UCSD-AML1 (cell line): Measurements from ENCODE around the gene NHSL2.
"Not testable (repeated sequence)": the region's sequence is repeated elsewhere in the genome, so short reads cannot be mapped to it uniquely, and the experiment has no call there.

Experiments used
- DNase-seq: peaks from one replicate; lab custom pipeline; 2025; ENCODE audit not compliant: unreplicated experiment; lab: John Stamatoyannopoulos, UW

The NHSL2 gene

GRCh38 chrX:71910643-71910985, at the start of gene NHSL2:
Gene NHSL2 (plus strand): TSS chrX:71910845.
- DNase-seq: no peak

GRCh38 chrX:71867680-71868079, 43.0 kb upstream of the NHSL2 start:
- no peak for DNase-seq

GRCh38 chrX:71869566-71869965, 41.1 kb upstream of the NHSL2 start:
- DNase-seq: not testable (repeated sequence)

- peak; percentile 36 for DNase-seq
These were observed 40.2 kb upstream of the NHSL2 start for GRCh38 chrX:71870208-71871098.

DNA sequence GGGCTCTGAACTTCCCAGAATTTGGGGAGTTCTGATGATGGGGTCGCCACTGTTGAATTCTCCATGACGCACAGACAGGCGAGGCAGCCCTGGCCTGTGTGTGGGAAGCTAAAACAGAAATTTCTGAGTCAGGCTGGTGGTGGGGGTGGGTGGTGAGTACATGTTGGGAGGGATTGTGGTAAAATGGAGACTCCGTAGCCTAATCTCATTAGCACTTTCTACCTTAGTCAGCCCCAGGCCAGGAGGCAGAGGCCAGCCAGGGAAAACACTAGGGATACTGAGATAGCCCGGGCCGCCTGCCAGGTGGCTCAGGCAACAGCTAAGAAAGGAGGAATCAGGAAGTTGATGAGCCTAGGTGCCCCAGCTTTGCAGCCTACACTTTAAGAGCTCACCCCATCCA, 39.3 kb upstream of the NHSL2 start:
- no peak for DNase-seq

DNA sequence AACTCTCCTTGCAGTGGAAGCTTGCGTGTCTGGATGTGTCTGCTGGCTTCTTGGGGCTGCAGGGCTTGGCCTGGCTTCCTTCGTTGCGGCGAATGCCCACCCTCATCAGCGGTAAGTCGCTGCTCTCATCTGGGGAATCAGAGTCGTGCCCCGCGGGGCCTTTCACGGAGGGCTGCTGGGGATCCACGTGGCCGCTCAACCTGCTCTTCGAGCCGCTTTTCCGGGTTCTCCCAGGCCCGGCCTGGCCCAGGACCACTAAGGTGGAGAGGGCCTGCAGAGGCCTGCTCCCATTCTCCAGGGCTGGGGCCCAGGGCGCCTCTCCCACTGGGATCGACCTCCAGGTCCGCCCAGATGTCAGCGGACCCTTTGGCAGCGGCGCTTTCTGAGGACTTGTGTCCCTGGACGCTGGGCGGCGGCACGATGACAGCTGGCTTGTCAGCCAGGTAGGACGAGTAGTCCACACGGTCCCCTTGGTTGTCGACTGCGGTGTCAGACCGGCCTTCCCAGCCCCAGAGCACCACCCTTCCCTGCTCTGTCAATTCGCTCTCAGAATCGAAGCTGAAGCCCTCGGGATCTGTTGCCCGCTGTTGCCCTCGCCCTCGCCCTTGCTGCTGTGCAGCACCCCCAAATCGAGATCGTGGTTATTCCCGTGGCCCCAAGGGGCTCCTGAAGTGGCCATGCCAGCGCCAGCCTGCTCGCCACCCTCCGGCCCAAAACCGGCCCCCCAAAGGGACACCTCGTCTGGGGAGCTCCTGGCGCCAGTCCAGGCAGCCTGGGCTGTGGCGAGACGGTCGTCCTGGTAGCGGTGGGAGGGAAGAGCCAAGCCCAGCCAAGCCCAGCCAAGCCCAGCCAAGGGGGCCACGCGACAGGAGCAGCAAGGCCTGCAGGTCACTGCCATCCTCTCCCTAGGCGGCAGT, 37.8 kb upstream of the NHSL2 start:
- DNase-seq: no peak

DNA sequence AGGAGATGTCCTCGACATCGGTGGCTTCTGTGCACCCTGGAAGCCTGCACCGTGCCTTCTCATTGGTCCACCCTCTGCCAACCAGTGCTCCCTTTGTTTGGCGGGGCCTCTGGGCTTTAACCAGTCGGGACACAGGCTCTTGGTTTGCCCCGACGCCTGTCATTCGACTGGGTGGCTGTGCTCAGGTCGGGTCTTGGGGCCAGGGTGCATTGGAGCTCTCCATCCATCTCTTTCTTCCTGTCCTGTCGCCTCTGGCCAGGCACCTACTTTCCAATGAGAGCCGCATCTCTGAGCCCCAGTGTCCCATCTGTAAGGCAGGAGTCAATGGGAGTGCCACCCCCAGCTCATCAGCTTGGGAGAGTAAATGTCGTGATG, 37.2 kb upstream of the NHSL2 start:
- DNase-seq: no peak

GRCh38 chrX:71876841-71877240, 33.8 kb upstream of the NHSL2 start:
- not testable (repeated sequence) for DNase-seq

DNA sequence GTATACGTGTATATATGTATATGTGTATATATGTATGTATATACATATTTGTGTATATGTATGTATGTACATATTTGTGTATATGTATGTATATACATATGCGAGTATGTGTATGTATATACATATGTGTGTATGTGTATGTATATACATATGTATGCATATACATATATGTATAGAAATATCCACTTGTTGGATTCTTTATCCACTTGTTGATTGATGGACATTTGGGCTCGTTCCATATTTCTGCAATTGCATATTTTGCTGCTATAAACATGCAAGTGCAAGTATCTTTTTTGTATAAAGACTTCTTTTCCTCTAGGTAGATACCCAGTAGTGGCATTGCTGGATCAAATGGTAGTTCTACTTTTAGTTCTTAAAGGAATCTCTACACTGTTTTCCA, 25.5 kb upstream of the NHSL2 start:
- DNase-seq: no peak

GRCh38 chrX:71895607-71896006, 15.0 kb upstream of the NHSL2 start:
- no peak for DNase-seq

- DNase-seq: no peak
These were observed 4.5 kb upstream of the NHSL2 start for GRCh38 chrX:71906144-71906543.

GRCh38 chrX:71908387-71908786, 2.3 kb upstream of the NHSL2 start:
- no peak for DNase-seq

DNA sequence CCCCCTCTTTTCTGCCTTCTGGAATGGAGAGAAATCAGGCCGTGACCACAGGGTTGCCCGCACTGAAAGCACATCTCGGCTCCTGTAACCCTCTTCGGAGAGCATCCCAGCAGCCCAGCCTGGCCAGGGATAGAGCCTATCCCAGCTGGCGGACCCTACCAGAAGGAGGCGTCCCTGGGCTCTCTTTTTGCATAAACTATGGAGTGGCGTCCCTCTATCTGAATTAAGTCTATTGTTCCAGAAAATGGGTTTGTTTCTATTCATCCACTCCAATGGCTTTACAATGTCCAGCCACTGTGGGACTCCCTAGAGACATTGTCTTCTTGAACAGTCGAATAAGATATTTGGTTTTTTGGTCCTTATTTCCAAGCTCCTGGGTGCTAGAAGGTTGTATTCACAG, 689 bp upstream of the NHSL2 start:
- no peak for DNase-seq

DNA sequence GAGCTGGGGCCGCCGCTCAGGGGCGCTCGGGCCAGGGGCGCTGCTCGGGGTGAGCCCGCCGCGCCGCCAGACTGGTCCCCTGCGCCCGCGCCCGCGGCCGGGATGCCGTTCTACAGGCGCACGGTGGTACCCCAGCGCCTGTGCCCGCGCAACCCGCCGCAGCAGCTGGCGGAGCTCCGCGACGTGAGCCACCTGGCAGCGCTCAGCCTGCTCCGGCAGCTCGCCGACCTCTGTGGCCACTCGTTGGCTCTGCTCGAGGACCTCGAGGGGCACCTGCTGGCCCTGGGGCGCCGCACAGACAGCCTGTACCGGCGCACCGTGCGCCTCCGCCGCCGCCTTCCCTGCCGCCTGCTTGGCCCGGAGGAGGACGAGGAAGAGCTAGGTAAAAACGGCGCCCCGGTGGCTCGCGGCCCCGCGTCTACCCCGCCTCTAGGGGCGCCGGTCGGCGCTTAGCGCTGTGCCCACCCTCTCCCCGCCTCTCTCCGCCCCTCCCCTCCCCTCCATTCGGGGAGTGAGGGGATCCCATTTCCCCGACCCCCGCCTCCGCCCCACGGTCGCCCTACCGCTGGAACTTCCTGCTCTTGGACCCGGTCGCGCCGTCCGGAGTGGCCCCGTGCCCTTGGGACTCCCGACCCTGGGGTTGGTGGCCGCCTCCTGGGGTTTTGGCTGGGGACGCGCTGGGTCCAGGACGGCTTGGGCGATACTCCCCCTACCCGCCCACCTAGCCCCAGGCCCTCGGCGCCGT, 513 bp downstream of the NHSL2 start:
- no peak for DNase-seq

GRCh38 chrX:71911731-71912050, 1.0 kb downstream of the NHSL2 start:
- DNase-seq: no peak

GRCh38 chrX:71912156-71912555, 1.5 kb downstream of the NHSL2 start:
- no peak for DNase-seq

DNA sequence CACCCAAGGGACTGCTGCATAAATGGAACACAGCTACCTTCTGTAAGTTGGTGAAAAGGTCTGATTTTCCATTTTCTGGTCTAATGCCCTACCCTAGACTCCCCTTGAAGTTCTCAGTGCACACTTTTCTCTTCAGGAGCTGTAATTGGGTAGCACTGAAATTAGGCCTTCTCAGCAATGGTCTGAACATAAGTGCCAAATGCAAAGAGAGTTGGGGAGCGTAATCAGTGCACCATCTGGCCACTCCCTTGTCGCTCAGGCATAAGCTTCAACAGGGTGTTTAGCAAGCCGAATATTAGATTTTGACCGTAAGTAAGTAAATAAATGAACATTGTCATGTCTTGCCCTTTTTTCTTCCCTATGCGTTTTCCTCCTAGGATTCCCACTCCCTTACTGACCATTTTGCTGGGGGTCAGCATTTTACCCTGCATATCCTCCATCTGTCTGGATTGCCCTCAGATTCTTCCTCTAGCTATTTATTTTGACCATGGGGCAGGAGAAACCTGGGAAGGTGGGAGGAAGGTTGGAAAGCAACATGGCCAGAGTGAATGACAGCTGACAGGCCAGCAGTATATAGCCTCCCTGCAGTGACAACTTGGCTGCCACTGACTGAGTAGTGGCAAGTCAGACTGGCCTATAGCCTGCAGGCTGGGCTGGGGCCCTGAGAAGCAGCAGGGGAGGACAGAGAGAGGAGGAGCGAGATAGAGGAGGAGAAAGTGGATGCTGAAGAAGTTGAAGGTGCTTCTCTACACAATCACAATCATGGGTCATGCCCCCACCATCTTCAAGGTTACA, 2.7 kb downstream of the NHSL2 start:
- no peak for DNase-seq

GRCh38 chrX:71917621-71918343, 7.1 kb downstream of the NHSL2 start:
- no peak for DNase-seq

GRCh38 chrX:71919431-71919830, 8.8 kb downstream of the NHSL2 start:
- no peak for DNase-seq

DNA sequence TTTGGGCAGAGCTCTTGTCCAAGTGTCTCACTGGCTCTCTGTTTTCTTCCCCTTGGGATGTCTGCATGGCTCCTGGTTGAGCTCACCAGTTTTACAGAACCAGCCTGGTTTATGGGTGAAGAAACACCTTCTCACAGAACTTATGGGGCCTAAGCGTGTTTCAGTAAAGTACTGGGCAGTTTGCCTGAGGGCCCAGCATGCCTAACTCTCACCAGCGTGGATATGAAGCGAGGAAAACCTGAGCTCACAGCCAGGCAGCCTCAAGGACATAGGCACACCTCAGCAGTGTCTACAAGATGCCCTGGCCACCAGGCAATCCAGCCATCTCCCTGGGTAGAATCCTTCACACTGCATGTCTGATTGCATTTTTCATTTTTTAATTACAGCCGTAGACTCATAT, 9.2 kb downstream of the NHSL2 start:
- no peak for DNase-seq
